ENCODE results near the gene CELF4. TPM values are rescaled to one million over a fixed set of nuclear protein-coding genes. Genes with fewer than 3 reads are reported as not detected.

Gene CELF4
- total RNA-seq, 1 experiment from 2014 or later = 0.40 TPM

GRCh38 chr18:37276111-37276890 is 289.3 kb downstream of the CELF4 start:
- POLR2A ChIA-PET (ENCODE audit: unreplicated experiment) = no interaction called here
- TF ChIP-seq EZH2phosphoT487 (IDR thresholded peaks at IDR 0.05; ENCODE audit: borderline replicate concordance, low read length) (no peak), CTCF (conservative IDR thresholded peaks at IDR 0.05; ENCODE audit: low read depth, low read length) (no peak), EZH2 (IDR thresholded peaks at IDR 0.05; ENCODE audit: low read length, unreplicated experiment) (no peak)
- Histone ChIP-seq H3K27me3 (ENCODE audit: low read length) (no peaks in the 10 kb centered on the region), H3K4me2 (ENCODE audit: low read length) (no peak overlapping the region), H3F3A (ENCODE audit: low read length, unreplicated experiment) (no peaks in the 10 kb centered on the region), H4K20me1 (ENCODE audit: low read length) (no peaks in the 10 kb centered on the region), H3K4me1 (ENCODE audit: insufficient read depth, low read length) (no peaks in the 10 kb centered on the region), H3K27ac (ENCODE audit: low read length) (no peak overlapping the region), H3K36me3 (ENCODE audit: low read depth, low read length) (no peaks in the 10 kb centered on the region), H2AFZ (ENCODE audit: low read length) (no peak overlapping the region), H3K79me2 (ENCODE audit: low read length) (no peaks in the 10 kb centered on the region), H3K9me2 (replicated peaks; ENCODE audit: low read length) (no peaks in the 10 kb centered on the region), H3K4me3 (ENCODE audit: low read length) (no peak overlapping the region), H3K9ac (ENCODE audit: low read length) (no peak overlapping the region), H3K9me3 (ENCODE audit: low read length) (no peaks in the 10 kb centered on the region)
- ATAC-seq = no peak
- CTCF ChIA-PET = no interaction called here
- BruUV-seq (replicated peaks) = no TSS peak
- intact Hi-C loops (cut with micrococcal nuclease) = no loop called here
- no peak for DNase-seq

- no peaks in the 10 kb centered on the region for H3F3A ChIP-seq (ENCODE audit: low read length, unreplicated experiment)
- no peak overlapping the region for H2AFZ ChIP-seq (ENCODE audit: low read length)
- H4K20me1 ChIP-seq (ENCODE audit: low read length) = no peaks in the 10 kb centered on the region
- H3K27me3 ChIP-seq (ENCODE audit: low read length) = no peaks in the 10 kb centered on the region
- no peak overlapping the region for H3K4me2 ChIP-seq (ENCODE audit: low read length)
- H3K9me3 ChIP-seq (ENCODE audit: low read length) = no peaks in the 10 kb centered on the region
- H3K9ac ChIP-seq (ENCODE audit: low read length) = no peak overlapping the region
- DNase-seq (no peak), ATAC-seq (no peak)
- TF ChIP-seq EZH2 (IDR thresholded peaks at IDR 0.05; ENCODE audit: low read length, unreplicated experiment) (no peak), CTCF (conservative IDR thresholded peaks at IDR 0.05; ENCODE audit: low read depth, low read length) (no peak), EZH2phosphoT487 (IDR thresholded peaks at IDR 0.05; ENCODE audit: borderline replicate concordance, low read length) (no peak)
- no peak overlapping the region for H3K27ac ChIP-seq (ENCODE audit: low read length)
- BruUV-seq (replicated peaks) = no TSS peak
- H3K4me1 ChIP-seq (ENCODE audit: insufficient read depth, low read length) = no peaks in the 10 kb centered on the region
- intact Hi-C loops (cut with micrococcal nuclease) = no loop called here
- ChIA-PET CTCF (no interaction called here), POLR2A (ENCODE audit: unreplicated experiment) (no interaction called here)
- H3K79me2 ChIP-seq (ENCODE audit: low read length) = no peaks in the 10 kb centered on the region
- no peaks in the 10 kb centered on the region for H3K36me3 ChIP-seq (ENCODE audit: low read depth, low read length)
- no peak overlapping the region for H3K4me3 ChIP-seq (ENCODE audit: low read length)
- H3K9me2 ChIP-seq (replicated peaks; ENCODE audit: low read length) = no peaks in the 10 kb centered on the region
These were observed 290.3 kb downstream of the CELF4 start for GRCh38 chr18:37275237-37275741.

Measured in PC-3 (cell line).